HG02981 (cell line): ENCODE results near the gene MC2R.
"Not testable (repeated sequence)": the region's sequence is repeated elsewhere in the genome, so short reads cannot be mapped to it uniquely, and the experiment has no call there.

Experiments
- ATAC-seq: cut with Tn5 transposase; IDR thresholded peaks from one replicate; pipeline ENCODE4 v1.9.1; 2021; ENCODE audit warnings: mild to moderate bottlenecking, moderate library complexity; ENCODE audit not compliant: unreplicated experiment

The MC2R gene

DNA sequence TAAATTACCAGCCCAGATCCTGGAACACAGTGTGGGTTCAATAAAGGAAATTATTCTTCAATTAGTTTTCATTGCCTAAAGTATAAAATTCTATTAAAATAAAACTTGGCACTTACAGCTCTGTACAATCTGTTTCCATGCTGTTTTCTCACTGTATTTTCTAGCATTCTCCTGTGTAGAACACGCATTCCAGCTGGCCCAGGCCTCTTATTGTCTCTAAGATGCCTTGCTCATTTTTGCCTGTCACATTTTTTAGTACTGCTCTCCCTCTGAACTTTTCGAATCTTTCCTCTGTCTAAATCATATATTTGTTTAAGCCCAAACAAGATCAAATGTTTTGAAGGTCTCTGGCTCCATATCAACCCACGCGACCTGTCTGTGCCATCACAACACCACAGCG lies 20.8 kb downstream of the MC2R start:
- no peak for ATAC-seq

DNA sequence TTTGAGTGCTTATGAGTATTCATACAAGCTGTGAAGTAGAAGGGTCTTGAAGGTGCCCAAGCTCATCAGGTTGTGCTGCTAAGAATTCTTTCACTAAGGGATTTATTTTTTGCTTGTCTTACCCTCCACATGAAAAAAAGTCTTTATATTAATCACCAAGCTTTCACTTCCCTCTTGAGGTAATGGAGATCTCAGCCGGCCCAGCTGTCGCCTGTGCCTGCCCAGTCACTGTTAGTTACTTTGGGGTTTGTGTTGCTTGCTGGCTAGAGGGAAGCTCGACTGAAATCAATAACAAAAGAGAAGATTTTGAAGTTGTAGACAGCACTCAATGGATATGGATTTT lies 21.9 kb downstream of the MC2R start:
- peak; percentile 98 for ATAC-seq

DNA sequence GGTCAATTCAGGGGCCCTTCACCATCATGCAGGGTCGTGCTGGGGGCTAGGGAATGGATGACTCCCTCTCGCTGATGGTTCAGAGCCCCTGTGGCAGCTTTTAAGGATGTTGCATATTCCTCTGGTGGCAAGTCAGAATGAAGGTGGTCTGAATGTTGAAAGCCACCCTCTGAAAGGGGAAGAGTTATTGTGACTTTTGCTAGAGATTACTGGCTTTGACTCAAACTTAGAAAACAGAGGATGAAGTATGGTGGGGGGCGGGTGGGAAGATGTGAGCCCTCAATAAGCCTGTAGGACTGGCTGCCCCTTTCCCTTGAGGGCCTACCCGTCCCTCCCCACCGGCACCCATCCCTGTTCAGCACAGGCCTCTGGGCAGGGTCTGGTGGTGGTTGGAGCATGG lies 23.2 kb downstream of the MC2R start:
- ATAC-seq = no peak

DNA sequence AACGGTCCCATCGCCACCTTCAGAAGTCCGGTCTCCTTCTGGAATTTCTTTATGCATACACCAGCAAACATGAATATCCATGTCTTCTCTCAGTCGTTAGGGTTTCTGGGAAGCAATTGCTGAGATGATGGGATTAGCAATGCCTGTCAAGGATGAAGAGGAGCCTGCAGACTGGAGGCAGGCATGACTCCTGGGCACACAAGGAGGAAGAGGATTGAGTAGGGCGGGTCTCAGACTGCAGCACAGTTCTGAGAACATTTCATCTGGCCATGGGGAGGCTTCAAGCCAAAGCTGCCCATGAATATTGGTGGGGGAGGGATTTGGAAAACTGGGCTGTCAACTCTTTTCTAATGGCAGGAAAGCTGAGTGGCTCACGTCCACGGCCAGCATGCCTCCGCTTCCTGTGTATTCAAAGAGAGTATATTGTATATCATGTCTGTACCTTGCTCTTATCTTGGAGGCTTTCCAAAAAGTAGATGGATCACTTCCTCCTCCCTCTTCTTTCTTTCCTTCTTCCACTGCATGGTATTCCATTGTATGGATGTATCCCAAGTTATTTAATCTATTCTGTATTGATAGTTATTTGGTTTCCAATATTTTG lies 24.5 kb downstream of the MC2R start:
- ATAC-seq = no peak

DNA sequence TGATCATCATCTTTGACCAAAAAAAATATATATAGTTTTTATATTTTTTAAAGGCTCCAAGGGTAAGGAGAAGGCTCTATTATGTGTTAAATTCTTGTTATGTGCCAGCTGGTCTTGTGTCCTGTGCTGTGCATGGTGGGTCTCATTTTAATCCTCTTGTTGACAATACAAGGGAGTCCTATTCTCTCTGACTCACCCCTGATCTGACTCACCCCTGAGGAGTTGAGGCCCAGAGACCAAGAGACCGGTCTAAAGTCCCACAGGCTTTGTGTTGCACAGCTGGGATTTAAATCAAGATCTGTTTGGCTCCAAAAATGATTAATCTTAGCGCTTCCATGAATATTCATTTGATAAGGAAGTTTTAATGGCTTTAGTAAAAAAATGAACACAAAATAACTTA lies 25.7 kb downstream of the MC2R start:
- ATAC-seq = no peak

DNA sequence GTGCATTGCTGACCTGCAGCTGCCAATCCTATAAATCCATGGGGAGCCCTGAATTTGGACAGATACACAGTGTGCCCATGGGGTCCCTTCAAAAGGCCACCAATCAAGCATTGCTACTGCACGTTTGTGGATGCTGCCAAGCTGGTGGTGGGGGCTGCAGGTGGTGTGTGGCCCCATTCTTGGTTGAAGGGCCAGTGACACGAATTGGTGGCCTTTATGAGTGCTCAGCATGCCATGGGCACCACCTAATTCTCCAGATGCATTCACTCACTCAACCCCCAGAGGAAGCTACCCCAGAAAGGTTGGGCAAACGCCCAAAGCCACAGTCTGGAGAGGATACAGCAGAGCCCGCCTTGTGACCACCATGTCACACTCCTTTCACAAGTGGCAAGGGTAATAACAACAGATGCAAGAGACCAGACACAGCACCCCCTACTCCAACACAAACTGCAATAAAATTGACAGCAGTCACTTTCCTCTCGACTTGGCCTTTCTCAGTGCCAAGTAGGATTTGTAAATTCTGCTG lies 27.1 kb downstream of the MC2R start:
- no peak for ATAC-seq

DNA sequence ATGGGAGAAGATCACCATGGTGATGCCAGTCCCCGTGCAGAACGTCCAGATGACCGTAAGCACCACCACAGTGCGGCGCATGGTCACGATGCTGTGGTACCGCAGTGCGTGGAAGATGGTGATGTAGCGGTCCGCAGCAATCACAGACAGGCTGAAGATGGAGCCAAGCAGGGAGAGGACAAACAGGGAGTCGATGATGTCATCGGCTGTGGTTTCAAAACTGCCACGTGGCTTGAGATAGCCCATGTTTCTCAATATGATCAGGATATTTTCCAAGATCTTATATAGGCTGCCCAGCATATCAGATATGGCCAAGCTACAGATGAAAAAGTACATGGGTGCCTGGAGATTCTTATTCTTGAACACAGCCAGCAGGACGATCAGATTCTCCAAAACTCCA lies 30.3 kb downstream of the MC2R start:
- no peak for ATAC-seq

DNA sequence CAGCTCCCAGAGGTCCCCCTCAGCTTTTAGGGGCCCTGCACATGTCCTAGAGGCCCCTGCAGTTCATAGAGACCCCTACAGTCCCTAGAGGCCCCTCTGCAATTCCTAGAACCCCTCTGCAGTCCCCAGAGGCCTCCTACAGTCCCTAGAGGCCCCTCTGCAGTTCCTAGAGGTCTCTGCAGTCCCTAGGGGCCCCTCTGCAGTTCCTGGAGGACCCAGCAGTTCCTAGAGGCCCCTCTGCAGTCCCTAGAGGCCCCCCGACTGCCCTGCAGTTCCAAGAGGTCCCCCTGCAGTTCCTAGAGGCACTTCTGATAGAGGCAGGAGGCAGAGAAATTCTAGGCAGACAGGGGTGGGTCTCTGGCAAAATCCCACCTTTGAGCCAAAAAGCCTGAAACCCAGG lies 35.4 kb downstream of the MC2R start:
- ATAC-seq = no peak

DNA sequence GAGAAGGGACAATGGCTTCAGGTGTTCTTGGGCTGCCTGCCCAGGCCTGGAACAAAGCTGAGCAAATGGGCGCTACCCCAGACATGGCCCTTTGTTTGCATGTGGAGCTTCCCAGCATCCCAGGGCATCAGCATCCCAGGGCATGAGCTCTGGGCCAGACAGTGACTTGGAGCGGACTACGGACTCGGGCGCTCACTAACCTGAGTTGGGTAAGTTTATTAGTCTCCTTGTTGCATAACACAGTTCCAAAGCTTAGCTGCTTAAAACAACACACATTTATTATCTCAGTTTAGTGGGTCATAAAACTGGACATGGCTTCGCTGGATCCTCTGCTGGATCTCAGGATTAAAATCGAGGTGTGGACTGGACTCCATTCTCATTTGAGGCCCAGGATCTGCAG lies 35.8 kb downstream of the MC2R start:
- no peak for ATAC-seq

DNA sequence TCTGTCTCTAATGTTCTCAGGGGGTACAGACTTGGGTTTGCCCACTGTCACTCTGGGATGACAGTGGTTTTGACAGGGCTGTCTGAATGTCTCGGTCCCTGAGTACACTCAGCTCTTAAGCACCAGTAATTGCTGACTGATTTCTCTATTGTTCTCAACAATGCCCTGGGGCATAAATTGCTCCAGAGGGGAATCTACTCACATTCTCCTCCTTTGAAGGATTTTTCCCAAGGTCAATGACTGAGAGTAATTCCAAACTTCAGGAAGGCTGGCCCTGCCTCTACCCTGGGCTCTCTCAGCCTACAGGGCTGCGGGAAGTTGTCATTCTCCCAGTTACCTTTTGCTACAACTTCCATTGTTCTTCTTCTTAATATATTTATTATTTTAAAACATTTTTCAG lies 36.5 kb downstream of the MC2R start:
- no peak for ATAC-seq

DNA sequence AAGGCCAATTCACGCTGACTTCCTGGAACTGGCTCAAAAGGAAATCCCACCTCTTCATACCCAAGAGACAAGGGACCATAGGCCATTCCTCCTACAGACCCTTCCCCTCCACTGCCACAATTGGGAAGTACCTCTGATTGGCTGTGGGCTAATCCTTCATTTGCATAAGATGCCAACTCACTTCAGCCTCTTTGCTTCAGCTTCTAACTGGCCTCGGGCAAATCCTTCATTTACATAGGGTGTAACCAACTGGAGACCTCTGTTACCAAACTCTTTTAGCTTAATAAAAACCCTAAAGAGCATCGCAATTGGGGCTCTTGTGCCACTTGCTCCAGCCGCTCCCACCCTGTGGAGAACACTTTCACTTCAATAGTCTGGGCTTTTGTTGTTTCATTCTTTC lies 38.2 kb downstream of the MC2R start:
- ATAC-seq = no peak

DNA sequence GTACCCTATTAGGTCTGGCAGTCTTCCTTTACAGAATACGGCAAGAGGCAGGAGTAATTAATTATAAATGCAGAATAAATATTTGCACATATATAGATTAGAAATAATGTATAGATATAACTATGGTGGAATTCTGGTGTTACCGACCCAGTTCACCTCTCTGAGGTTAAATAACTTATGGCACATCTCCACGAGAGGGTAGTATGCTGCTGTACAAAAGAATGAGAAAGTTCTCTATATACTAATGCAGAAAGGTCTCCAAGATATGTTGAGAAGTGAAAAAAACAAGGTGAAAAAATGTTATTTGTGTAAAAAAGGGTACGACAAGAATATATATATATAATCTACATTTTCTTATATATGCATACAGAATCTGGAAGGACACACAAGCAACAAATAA lies 40.8 kb downstream of the MC2R start:
- no peak for ATAC-seq

DNA sequence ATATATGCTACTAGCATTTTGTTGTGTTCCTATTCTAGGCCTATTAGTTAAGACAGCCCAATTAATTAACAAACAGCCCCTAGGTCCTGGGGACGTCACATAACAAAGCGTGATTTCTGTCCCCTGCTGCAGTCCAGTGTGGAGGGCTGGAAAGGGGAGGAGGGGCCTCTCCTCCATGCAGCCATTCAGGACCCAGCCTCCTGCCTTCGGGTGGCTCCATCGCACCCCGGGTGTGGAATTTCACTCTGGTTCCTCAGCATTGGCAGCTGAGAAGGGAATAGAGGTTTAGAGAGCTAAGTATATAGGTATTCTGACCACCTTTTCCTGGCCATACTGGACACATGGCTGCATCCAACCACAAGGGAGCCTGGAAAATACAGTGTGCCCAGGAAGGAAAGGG lies 42.4 kb downstream of the MC2R start:
- ATAC-seq = no peak

DNA sequence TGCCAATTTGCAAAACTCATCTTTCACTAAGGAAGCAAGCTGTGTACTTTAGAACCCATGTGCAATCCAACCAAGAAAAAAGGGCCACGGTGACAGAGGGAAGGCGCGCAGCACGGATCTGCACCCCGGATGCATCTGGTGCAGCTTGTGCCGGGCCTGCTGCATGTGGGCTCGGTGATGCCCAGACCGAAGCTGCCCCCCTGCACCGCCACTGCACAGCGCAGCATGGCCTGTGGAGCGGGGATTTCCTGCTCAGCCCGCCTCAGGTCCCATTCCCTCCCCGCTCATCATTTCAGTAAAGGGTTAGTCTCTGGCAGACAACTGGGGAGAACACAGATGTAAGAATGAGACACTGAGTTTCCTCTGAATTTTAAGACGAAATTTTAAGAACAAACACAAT lies 43.0 kb downstream of the MC2R start:
- ATAC-seq = no peak

DNA sequence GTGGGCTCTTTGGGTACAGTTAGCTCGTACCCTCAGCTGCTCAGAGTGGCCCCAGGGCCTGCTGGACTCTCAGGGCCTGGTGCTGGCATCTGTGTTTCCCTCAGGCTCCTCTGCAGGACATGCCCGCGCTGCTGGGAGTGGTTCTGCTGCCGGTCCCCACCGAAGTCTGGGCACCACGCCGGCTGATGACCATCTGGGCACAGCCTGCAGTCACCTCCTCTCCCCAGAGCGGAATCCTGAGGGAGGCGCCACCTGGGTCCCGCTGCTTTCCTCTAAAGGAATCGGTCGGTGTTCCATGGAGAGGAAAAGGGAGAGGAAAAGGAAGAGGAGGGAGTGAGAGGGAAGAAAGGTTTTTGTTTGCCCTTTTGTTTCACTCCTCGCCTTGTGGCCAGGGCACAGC lies 43.6 kb downstream of the MC2R start:
- ATAC-seq = no peak

DNA sequence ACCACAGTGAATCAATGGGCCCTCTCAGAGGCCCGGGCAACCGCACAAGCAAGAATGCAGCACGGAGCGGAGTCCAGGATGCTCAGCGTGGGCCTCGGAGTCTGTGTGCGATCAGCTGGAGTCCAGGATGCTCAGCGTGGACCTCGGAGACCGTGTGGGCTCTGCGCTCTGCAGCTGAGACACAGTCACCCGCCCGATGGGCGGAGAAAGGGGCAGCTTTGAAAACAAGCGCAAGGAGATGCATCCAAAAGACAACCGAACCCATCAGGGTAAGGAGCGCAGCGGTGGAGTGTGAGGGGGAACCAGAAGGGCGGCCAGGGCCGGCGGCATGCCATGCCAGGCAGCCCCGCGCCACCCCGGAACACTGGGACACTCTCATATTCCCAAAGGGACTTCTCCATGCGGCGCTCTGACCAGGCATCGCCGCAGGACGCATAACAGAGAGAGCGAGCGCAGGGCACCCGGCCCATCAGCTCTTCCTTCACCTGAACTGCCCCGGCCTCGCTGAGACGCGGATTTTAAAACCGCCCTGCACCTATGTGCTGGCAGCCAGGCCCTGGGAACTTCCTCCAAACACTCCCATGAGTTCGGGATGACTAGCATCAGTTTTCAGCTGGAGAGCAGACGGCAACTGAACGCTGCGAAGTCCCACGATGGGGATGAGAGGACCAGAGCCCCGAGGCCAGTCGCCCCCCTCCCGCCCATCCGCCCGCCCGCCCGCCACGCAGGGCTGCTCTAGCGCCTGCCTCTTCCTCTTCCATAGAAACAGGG lies 46.6 kb downstream of the MC2R start:
- no peak for ATAC-seq

DNA sequence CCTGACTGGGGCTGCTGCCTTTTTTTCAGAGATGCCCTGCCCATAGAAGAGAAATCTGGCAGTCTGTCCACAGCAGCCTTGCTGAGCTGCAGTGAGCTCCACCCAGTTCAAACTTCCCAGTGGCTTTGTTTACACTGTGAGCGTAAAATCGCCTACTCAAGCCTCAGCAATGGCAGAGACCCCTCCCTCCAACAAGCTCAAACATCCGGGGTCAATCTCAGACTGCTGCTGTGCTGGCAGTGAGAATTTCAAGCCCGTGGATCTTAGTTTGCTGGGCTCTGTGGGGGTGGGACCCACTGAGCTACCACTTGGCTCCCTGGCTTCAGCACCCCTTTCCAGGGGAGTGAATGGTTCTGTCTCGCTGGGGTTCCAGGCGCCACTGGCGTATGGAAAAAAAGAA lies 52.4 kb downstream of the MC2R start:
- not testable (repeated sequence) for ATAC-seq

DNA sequence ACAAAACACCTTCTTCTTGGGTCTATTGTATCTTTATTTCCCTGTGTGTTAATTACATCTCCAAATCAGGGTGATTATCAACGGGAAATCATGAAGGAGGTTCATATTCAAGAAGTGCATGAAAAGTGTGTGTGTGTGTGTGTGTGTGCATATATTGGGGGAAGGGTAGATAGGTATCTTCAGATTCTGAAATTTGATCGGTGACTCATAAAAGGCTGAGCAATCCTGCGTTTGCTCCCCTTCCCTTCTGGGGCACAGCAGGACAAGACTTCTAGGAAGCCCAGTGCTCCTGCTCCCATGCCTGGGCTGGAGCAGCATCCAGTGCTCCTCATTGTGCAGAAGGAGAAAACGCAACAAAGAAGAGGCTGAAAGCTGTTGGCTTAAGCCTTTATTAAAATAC lies 65.5 kb downstream of the MC2R start:
- ATAC-seq = no peak

DNA sequence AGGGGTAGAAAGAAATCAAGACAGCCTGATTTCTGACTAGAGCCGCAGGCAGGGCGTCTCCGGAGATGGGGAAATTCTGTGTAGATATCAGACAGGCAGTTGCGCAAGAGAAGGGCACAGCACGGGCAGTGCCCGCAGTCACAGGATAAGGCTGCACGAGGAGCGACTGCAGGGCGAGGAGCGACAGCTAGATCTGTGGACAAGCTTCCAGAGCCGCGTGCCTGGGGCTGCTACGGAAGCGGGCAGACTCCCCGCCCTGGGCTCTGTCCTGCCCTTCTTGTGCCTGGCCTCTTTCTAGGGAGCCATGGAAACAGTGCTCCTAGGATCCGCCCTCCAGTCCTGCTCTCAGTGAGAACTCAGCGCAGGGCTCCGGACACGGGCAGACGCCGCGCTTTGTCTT lies 78.8 kb downstream of the MC2R start:
- no peak for ATAC-seq

DNA sequence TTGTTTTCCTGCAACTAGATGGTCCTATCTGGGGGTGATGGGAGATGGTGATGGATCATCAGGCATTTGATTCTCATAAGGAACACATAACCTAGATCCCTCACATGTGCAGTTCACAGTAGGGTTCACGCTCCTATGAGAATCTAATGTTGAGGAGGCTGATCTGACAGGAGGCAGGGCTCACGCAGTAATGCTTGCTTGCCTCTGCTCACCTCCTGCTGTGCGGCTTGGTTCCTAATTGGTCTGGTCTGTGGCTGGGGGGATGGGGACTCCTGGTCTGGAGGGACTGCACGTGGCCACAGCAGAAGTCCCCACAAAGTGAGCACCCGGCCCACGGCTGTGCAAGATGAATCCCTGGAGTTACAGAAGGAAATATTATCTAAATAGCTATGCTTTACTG lies 80.1 kb downstream of the MC2R start:
- ATAC-seq = no peak

DNA sequence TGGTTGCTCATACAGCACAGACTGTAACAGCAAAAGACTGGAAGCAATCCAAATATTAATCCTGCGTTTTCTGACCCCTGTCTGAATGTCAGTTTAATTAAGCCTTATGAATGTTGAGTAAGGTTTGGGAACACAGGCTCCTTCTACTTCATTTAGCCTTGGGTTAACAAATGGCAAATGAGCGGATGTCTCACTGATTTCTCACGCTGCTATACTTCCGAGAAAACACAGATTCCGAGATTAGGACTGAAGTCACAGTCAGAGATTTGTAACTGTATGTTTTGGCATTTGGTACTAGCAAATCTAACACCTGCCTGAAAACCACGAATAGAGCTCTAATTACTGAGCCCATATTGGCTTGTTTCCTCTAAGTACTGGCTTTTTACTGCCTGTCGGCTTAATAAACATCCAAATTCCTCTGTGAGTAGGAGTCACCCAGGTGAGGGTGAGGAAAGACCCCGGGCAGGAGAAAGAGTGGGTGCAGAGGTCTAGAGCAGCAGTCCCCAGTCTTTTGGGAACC lies 80.8 kb downstream of the MC2R start:
- ATAC-seq = no peak
